GM18520 (cell line): ENCODE data around the gene PRF1.
"Not testable (repeated sequence)": the region's sequence is repeated elsewhere in the genome, so short reads cannot be mapped to it uniquely, and the experiment has no call there.

Experiments
- ATAC-seq: cut with Tn5 transposase; IDR thresholded peaks from one replicate; pipeline ENCODE4 v1.9.1; 2021; ENCODE audit not compliant: unreplicated experiment

PRF1 gene

DNA sequence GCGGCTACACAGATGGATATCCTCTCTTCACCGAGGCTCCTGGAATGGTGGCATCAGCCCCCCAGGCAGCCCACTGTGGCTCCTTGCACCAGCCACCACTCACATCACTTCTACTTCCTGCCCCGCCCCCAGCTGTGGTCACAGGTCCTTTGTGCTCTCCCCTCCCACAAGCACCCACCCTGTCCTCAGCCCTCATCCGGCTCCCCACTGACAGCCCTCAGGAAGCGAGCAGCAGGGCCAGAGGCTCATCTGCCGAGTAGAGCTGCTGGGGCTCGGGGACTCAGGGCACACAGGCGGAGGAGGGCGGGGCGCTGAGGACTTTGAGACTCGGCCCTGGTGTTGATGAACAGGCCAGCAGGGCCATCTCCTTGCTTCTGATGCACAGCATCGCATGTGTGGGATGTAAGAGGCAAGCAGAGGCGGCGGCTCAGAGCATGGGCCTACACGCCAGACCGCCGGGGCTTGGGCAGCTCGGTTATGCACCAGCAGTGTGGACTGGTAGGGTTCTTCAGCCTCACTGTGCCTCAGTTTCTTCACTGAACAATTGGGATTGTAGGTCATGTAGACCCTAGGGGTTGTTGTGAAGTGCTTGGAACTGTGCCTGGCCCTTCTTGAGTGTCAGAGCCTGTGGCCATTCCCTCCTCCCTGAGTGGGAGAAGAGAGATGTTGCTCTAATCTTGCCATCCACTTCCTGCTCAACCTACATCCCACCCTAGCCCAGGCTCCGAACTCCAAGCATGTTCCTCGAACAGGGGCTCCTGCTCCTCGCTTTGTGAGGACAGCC lies at the start of gene PRF1:
TSS of gene PRF1 (minus strand) at position 77 of the 784 bp plus-strand sequence. CDS start 1,839 bp downstream, outside the sequence.
- no peak for ATAC-seq

DNA sequence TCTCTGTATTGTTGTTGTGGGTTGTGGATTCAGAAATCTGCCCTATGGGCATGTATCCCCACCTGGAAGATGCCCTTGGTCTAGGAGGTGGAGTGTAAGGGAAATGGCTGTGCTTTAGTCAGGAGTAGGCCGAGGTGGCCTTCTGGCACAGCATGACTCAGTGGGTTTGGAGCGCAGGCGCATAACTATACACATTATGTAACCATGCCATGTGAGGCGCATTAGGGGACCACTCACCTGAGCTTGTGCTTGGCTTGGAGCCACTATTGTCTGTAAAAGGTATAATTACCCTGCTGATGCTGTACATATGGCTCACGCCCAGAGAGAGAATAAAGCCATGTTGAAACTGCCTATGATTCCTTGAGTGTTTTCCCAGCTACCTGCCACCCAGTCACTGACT lies 49.1 kb upstream of the PRF1 start:
- ATAC-seq, result no peak

DNA sequence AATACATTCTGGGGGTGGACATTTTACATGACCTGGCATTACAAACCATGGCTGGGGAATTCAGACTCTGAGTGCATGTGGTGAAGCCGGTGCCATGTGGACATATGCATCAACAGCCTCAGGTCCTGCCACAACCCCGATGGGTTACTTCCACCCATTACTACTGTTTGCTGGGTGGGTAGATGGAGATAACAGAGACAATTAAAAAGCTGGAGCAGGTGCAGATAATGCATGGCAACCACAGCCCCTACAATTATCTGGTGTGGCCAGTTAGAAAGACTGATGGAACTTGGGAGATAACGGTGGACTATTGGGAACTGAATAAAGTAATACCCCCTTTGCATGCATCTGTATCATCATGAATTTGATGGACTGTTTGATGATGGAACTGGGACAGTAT lies 48.2 kb upstream of the PRF1 start:
- ATAC-seq, result no peak

DNA sequence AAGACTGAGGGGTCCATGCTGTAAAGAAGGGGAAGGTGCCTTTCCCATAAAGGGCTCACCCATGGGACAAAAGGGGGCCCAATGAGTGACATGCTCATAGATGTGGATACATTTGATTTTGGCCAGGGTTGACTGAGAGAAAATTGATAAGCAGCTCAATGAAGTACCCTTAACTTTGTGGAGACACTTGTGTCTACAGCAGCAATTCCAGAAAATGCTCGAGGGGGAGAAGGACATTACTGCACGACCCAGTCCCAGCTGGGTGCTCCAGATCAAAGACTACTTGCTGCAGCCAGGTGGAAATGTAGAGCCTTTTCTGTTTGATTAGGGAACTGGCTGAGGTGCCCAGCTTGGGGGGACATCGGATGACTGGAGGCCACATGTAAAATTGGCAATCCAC lies 47.6 kb upstream of the PRF1 start:
- ATAC-seq, result no peak

DNA sequence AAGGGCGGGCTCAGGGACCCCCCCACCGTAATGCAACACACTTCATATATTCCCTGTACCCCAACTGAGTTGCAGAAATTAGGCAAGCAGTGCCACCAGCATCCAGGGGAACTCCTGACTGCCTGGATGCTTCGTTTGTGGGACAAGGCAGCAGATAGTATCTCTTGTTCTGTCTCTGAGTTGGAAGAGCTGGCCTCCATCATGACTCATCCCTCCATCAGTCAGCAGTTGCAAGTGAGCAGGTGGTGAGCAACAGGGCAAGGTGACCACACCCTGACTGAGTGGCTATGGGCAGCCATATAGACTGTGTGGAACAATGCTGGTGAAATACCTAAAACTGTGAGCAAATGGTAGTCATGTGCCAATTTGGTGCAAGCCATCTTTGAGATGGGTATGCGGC lies 47.0 kb upstream of the PRF1 start:
- no peak for ATAC-seq

DNA sequence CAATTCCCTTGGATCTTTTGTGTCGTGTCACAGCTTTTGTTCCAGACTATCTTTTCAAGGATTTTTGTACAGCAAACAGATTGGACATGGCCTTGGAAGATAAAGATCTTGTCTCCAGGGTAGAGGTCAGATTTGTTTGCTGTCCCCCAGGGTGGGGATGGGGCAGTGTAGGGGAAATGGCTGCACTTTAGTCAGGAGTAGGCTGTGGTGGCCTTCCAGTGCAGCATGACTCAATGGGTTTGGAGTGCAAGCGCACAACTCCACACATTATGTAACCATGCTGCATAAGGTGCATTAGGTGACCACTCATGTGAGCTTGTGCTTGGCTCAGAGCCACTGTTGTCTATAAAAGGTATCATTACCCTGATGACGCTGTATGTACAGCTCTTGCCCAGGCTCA lies 45.9 kb upstream of the PRF1 start:
- no peak for ATAC-seq

DNA sequence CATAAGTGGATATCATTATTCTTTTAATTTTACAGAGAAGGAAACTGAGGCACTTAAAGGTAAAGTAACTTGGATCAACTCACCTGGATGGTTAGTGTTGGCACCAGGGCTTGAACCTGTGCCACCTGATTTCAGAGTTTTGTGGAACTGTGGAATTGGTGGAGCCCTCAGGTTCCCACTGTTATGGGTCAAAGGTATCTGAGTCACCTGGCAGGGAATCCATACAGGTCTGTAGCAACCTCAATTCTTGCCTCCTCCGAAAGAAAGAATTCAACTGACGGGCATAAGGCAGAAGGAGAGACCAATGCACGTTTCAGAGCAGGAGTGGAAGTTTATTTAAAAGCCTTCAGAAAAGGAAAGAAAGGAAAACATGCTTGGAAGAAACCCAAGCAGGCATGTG lies 44.5 kb upstream of the PRF1 start:
- no peak for ATAC-seq

DNA sequence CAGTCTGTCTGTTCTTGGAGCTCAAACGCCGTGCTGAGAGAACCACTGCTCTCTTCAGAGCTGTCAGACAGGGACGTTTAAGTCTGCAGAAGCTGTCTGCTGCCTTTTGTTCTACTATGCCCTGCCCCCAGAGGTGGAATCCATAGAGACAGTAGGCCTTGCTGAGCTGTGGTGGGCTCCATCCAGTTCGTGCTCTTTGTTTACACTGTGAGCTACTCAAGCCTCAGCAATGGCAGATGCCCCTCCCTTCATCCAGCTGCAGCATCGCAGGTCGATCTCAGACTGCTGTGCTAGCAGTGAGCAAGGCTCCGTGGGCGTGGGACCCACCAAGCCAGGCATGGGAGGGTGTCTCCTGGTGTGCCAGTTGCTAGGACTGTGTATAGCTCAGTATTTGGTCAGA lies 42.4 kb upstream of the PRF1 start:
- not testable (repeated sequence) for ATAC-seq

DNA sequence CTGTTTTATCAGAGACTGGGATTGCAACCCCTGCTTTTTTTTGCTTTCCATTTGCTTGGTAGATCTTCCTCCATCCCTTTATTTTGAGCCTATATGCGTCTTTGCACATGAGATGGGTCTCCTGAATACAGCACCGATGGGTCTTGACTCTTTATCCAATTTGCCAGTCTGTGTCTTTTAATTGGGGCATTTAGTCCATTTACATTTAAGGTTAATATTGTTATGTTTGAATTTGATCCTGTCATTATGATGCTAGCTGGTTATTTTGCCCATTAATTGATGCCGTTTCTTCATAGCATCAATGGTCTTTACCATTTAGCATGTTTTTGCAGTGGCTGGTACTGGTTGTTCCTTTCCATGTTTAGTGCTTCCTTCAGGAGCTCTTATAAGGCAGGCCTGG lies 40.7 kb upstream of the PRF1 start:
- not testable (repeated sequence) for ATAC-seq

DNA sequence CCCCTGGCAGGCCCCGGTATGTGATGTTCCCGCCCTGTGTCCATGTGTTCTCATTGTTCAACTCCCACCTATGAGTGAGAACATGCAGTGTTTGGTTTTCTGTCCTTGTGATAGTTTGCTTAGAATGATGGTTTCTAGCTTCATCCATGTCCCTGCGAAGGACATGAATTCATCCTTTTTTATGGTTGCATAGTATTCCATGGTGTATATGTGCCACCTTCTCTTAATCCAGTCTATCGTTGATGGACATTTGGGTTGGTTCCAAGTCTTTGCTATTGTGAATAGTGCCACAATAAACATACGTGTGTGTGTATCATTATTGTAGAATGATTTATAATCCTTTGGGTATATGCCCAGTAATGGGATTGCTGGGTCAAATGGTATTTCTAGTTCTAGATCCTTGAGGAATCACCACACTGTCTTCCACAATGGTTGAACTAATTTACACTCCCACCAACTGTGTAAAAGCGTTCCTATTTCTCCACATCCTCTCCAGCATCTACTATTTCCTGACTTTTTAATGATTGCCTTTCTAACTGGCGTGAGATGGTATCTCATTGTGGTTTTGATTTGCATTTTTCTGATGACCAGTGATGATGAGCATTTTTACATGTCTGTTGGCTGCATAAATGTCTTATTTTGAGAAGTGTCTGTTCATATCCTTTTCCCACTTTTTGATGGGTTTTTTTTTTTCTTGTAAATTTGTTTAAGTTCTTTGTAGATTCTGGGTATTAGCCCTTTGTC lies 37.3 kb upstream of the PRF1 start:
- ATAC-seq, result not testable (repeated sequence)

DNA sequence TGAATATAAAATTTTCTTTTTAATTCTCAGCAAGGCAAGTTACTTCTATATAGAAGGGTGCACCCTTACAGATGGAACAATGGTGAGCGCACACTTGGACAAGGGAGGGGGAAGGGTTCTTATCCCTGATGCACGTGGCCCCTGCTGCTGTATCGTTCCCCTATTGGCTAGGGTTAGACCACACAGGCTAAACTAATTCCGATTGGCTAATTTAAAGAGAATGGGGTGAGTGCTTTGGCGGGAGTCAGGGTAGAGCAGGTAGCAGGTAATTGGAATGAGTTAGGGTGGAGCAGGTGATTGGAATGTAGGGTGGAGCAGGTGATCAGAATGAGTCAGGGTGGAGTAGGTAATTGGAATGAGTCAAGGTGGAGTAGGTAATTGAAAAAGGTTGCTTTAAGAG lies 32.0 kb upstream of the PRF1 start:
- ATAC-seq, result not testable (repeated sequence)

DNA sequence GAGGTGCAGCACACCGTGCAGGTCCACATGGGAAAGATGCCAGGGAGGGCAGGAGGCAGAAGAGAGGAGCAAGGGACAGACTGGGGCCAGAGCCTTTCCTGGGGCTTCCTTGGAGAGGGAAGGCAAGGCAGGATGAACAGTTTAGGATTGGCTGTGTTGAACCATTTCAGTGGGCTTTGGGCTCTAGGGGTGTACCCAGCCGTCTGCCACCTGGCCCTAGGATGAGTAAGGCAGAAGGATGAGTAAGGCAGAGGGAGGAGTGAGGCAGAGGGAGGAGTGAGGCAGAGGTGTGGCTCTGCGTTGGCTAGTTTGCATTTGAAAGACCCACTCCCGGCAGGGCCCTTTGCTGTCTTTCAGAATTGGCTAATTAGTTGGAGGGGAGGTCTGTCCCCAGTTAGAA lies 31.5 kb upstream of the PRF1 start:
- ATAC-seq, result no peak

DNA sequence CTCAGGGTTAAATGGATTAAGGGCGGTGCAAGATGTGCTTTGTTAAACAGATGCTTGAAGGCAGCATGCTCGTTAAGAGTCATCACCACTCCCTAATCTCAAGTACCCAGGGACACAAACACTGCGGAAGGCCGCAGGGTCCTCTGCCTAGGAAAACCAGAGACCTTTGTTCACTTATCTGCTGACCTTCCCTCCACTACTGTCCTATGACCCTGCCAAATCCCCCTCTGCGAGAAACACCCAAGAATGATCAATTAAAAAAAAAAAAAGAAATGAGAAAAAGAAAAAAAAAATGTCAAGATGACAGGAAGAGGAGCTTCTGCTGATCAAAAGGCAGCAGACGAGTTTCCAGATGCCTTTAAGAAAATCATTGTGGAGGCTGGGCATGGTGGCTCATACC lies 29.2 kb upstream of the PRF1 start:
- not testable (repeated sequence) for ATAC-seq

DNA sequence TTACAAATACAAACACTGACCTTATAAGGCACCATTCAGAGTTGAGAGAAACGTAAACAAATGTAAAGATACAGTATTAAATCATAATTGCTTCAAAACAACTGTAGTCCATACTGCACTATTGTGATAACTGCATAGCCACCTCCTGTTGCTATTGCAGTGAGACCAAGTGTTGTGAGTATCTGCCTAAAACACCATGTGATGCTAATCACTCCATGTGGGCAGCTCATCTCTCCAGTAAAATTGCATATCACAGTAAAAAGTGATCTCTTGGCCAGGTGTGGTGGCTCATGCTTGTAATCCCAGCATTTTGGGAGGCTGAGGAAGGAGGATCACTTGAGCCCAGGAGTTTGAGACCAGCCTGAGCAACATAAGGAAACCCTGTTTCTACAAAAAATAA lies 26.8 kb upstream of the PRF1 start:
- no peak for ATAC-seq

DNA sequence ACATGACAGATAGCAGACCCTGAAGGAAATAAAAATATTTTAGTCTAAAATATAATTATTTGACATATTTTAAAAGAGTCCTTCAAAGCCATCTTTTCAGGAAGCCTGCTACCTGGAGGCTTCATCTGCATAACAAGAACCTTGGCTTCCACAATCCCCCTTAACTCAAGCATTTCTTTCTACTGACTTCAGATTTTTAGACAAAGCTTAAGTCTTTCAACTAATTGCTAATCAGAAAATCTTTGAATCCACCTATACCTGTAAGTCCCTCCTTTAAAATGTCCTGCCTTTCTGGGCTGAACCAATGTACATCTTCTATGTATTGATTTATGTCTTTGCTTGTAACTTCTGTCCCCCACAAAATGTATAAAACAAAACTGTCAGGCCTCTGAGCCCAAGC lies 23.5 kb upstream of the PRF1 start:
- no peak for ATAC-seq

DNA sequence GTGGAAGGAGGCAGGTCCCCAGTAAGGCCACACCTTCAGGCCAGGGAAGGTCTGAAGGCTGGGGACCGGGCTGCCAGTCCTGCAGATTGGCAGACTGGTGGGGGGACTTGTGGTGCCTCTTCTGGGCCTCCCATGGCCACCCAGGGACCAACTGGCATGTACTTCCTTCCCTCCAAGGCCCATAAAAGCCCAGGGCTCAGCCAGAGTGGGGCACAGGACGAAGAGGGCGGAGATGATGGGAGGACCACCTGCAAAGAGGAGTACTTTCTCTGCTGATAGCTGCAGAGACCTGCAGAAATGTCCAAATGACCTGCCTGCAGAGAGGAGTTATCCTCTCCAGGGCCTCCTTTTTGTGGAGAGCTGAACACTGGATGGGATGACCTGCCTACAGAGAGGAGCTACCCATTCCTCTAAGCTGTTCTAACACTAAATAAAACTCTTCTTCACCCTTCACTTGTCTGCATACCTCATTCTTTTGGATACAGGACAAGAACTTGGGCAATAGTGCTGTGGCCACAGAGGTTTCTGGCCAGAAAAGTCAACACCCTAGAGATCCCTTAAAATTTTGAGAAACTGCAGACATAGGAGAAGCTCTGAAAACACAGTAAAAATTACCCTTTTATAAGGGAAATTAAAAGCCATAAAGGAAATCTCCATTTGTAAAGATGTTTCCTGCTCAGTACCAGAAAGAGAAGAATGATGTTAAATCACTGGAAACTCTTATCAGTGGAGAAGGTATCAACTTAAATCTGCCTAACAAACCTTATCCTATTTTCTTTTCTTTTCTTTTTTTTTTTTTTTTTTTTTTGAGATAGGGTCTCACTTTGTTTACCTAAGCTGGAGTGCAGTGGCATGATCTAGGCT lies 20.7 kb upstream of the PRF1 start:
- no peak for ATAC-seq

DNA sequence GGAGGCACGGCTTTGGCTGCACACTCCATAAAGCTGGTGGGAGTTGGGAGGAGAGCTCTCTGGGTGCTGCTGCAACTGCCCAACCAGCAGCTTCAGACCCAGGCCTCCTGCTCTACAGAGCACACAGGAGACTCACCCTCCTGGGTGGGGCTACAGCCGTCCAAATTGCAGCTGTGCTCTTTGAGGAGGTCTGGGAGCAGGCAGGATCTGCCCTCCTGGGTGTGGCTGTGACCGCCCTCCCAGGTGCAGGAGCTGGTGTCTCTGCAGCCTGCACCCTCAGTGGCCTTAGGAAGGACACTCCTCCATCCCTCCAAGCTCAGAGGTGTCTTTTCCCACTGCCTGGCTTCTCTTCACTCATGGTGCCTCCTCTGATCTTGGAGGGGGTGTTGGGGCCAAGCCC lies 20.0 kb upstream of the PRF1 start:
- ATAC-seq, result no peak

DNA sequence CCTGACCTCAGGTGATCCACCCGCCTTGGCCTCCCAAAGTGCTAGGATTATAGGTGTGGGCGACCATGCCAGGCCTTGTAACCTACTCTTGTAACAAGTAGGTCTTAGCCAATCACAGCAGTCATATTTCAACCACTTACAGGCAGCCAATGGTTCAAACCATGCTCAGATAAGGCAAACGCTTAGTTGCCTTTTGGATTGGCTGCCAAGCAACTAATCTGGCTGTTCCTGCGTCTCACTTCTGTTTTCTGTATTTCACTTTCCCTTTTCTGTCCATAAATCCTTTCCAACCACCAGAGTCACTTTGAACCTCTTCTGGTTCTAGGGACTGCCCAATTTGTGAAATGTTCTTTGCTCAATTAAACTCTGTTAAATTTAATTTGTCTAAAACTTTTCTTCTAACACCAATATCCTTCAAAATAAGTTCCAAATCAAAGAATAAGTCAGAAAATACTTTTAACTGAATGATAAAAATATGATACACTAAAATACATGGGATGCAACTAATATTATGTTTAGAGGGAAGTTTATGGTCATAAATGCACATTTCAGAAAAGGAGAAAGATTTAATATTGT lies 19.1 kb upstream of the PRF1 start:
- no peak for ATAC-seq

DNA sequence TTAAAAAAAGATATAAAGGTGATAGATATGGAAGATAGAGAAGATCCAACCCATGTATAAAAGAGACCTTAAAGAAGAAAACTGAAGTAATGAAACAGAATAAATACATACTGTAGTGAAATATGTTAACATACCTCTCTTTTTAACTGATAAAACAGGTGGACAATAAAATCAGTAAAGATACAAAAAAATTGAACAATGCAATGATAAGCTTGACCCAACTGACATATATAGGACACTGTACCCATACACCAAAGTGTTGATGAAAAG lies 17.4 kb upstream of the PRF1 start:
- ATAC-seq, result no peak

DNA sequence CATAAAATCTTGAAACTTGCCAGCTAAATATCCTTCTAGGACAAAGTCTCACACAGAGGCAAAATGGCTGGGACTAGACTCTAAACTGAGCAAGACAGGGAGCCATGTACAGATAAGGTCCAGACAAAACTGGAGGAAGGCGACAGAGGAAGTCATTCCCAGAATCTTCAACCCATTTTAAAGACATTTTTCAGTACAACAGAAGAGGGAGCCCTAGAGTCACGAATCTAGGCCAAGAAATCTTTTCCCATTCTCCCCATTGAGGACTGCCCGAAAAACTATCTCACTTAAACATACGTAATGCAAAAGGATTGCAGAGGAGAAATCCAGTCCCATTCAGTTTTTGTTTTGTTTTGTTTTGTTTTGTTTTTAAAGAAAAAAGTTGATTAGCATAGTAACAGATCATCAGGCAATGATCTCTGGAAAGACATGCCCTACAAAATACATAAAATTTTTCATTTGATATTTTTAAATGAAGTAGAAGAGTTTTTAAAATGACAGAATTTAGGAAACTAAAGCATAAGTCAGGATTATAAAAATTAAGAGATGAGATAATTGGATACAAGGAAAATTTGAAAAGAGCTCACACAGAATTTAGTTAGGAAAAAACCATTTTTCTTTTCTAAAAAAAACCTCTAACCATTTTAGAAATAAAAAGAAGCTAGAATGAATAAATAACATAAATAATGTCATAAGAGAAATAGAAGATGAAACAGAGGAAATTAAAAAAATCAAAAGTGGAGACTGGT lies 16.9 kb upstream of the PRF1 start:
- no peak for ATAC-seq

DNA sequence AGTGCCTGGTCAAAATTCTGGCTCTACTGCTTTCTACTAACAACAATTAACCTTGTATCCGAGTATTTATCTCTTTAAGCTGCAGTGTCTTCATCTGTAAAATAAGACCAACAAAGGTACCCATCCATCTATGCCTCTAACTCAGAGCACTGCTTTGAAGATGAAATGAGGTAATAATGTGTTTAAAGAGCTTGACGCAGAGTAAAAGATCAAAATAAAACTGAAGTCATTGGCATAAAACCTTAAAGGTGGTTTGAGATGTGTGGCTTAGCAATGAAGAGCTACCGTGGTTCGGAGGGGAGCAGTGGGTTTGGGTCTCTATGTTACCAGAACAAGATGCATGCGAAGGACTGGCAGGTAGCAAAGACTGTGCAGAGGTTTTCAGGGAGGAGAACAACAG lies 16.1 kb upstream of the PRF1 start:
- no peak for ATAC-seq
